ENCODE data around the gene IL15RA.
"Not testable (repeated sequence)": the region's sequence is repeated elsewhere in the genome, so short reads cannot be mapped to it uniquely, and the experiment has no call there.

- TF ChIP-seq CTCF (IDR thresholded peaks at IDR 0.05; ENCODE audit: insufficient read depth, low read length); POLR2AphosphoS5 (IDR thresholded peaks at IDR 0.05; ENCODE audit: low read depth): not testable (repeated sequence)
These were observed 16.4 kb downstream of the IL15RA start for GRCh38 chr10:5960973-5961275.
